Tibial artery (tissue), 4 donors: ENCODE results near the gene MRAS.

Source experiments
- DNase-seq, 2 donors: peaks; one replicate each; pipeline ENCODE4 v3.0.0-alpha.2; 2019
- H3K27ac ChIP-seq, 2 donors: fragments of 200-600 bp; sonication (generic) in 1 of 2; 1 replicate in 1 of 2; 2 replicates in 1 of 2; pipeline ENCODE4 v1.5.1; 2018 to 2019; ENCODE audit warnings: mild to moderate bottlenecking in 1 of 2
- H3K27me3 ChIP-seq, 2 donors: fragments of 200-600 bp; sonication (generic) in 1 of 2; one replicate each; pipeline versions ENCODE4 v1.5.1 to v1.6.0; 2016 to 2019
- H3K36me3 ChIP-seq, 3 donors: fragments of 200-600 bp; sonication (generic) in 2 of 3; one replicate each; pipeline ENCODE4 v1.5.1; 2016 to 2019; ENCODE audit warnings: mild to moderate bottlenecking in 2 of 3
- H3K4me1 ChIP-seq, 4 donors: fragments of 200-600 bp; sonication (generic) in 2 of 4; 1 replicate in 3 of 4; 2 replicates in 1 of 4; pipeline ENCODE4 v1.5.1; 2016 to 2019
- H3K4me3 ChIP-seq, 2 donors: fragments of 200-600 bp; sonication (generic) in 1 of 2; 1 replicate in 1 of 2; 2 replicates in 1 of 2; pipeline ENCODE4 v1.5.1; 2018 to 2019; ENCODE audit warnings: mild to moderate bottlenecking in 2 of 2
- H3K9me3 ChIP-seq, 3 donors: fragments of 200-600 bp; sonication (generic) in 1 of 3; one replicate each; pipeline ENCODE4 v1.5.1; 2016 to 2019
- intact Hi-C: fragments of 100-400 bp; cut with DNase I; formaldehyde crosslinking; loops from one replicate; pipeline ENCODE4 v1.15.0; 2023; ENCODE audit warnings: low total_unique reads
- TF ChIP-seq, protein P1 (sequence below), 2 experiments: fragments of 200-600 bp in 1 of 2; fragments of 450-650 bp in 1 of 2; IDR thresholded peaks; one replicate each; pipeline ENCODE4 v1.5.1; 2017 to 2019; ENCODE audit warnings: antibody characterized with exemption in 2 of 2, mild to moderate bottlenecking in 1 of 2, moderate library complexity in 1 of 2

Gene MRAS

DNA sequence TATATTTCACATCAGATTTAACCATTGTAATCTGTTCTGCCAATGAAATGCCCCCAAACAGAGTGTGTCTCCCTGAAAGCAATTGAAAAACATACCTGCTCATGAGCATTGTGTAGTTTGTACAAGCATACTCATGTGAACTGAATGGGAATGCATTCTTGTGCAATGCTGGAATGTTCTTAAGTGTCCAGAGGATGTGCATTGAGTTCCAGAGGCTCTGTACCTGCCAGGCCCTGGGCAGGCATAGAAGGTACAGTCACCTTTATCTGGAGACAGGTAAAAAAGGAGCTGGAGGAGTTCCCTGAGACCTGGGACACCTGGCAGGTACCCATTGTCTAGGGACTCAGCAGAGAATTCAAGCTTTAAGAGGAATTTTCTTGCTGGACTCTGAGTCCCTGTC, 2.8 kb downstream of the MRAS start:
- H3K4me1 ChIP-seq: peaks cover 0 to 38% (median 26%) of the 10 kb centered on the region in 4 donors
- H3K4me3 ChIP-seq: no peak overlapping the region
- no peaks in the 10 kb centered on the region for H3K9me3 ChIP-seq
- TF ChIP-seq, protein P1, sequence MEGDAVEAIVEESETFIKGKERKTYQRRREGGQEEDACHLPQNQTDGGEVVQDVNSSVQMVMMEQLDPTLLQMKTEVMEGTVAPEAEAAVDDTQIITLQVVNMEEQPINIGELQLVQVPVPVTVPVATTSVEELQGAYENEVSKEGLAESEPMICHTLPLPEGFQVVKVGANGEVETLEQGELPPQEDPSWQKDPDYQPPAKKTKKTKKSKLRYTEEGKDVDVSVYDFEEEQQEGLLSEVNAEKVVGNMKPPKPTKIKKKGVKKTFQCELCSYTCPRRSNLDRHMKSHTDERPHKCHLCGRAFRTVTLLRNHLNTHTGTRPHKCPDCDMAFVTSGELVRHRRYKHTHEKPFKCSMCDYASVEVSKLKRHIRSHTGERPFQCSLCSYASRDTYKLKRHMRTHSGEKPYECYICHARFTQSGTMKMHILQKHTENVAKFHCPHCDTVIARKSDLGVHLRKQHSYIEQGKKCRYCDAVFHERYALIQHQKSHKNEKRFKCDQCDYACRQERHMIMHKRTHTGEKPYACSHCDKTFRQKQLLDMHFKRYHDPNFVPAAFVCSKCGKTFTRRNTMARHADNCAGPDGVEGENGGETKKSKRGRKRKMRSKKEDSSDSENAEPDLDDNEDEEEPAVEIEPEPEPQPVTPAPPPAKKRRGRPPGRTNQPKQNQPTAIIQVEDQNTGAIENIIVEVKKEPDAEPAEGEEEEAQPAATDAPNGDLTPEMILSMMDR (IDR thresholded peaks at IDR 0.05): no peak
- no peaks in the 10 kb centered on the region for H3K27me3 ChIP-seq
- intact Hi-C loops: no loop called here
- no peak for DNase-seq
- H3K36me3 ChIP-seq: no peaks in the 10 kb centered on the region
- peak overlapping the region in 1 of 2 donors; percentile 97 for H3K27ac ChIP-seq

DNA sequence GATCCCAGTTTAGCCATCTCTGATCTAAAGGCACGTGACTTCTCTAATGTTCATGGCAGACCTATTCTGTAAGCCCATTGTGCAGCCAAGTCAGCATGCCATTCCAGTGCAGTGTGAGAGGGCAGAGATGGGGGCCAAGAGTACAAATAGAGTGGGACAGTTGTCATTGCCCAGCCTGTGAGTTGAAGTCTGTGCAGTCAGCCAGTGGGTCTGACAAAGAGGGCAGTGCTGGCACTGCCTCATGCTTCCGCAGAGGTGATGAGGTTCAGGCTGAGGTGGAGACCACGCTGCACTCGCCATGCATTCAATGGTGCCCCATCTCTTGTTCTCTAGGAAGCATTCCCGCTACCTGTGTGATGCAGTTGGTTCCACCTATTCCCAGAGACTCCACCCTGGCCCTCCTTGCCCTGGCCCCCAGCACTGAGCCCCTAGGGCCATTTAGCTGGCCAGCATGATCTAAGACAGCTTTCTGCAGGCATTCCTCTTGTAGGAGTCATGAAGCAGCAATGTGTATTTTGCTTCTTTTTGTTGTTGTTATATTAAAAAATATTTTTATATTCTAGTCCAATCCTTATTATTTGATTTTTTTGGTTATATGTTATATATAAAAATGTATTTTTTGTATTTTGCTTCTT, 3.7 kb downstream of the MRAS start:
- Histone ChIP-seq H3K9me3 (no peaks in the 10 kb centered on the region), H3K27me3 (no peaks in the 10 kb centered on the region), H3K36me3 (no peaks in the 10 kb centered on the region), H3K27ac (peak overlapping the region in 1 of 2 donors; percentile 97), H3K4me3 (no peak overlapping the region), H3K4me1 (peaks cover 0 to 46% (median 31%) of the 10 kb centered on the region in 4 donors)
- intact Hi-C loops: no loop called here
- DNase-seq: no peak
- TF ChIP-seq, protein P1 (IDR thresholded peaks at IDR 0.05): no peak

DNA sequence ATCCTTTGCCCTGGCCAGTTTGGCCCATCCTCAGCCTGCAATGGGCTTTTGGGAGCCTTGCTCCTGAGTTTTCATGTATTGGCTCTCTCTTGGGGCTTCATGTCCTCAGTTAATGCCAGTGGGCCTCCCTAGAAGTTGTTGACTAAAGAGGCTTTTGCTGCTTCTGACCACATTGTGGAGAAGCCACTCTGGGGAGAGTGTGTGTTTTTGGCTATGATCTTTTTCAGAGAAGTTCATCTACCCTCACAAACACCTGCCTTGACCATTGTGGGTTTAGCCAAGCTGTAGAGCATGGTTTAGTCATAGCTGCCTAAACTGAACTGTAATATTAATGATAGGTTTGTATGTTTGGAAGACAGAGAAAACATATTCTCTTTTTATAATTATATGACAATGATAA, 6.0 kb downstream of the MRAS start:
- Histone ChIP-seq H3K4me1 (peaks cover 0 to 46% (median 42%) of the 10 kb centered on the region in 4 donors), H3K9me3 (no peaks in the 10 kb centered on the region), H3K27ac (no peak overlapping the region), H3K4me3 (no peak overlapping the region), H3K27me3 (no peaks in the 10 kb centered on the region), H3K36me3 (no peaks in the 10 kb centered on the region)
- no peak for DNase-seq
- TF ChIP-seq, protein P1 (IDR thresholded peaks at IDR 0.05): no peak
- intact Hi-C loops: no loop called here

DNA sequence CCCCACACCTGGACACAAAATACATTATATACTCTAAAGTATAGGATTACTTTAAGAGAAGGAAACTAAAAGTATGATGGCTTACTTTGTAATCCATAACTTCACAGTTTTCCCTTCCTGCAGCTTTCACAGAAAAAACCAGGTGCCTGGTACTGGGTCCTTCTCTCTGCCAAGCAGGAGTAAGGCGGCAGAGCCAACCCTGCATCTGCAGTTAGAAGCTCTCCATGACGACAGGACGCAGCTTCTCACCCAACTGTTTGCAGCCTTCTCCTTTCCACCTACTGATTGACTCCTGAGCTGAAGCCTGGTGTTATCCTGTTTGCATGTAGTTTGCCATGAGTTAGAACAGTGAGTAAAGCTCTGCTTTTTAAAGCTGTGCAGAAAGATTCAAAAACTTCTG, 6.7 kb downstream of the MRAS start:
- H3K4me3 ChIP-seq: no peak overlapping the region
- H3K27ac ChIP-seq: no peak overlapping the region
- H3K27me3 ChIP-seq: no peaks in the 10 kb centered on the region
- no peak for DNase-seq
- intact Hi-C loops: no loop called here
- H3K36me3 ChIP-seq: no peaks in the 10 kb centered on the region
- TF ChIP-seq, protein P1 (IDR thresholded peaks at IDR 0.05): no peak
- peaks cover 0 to 41% (median 39%) of the 10 kb centered on the region in 4 donors for H3K4me1 ChIP-seq
- H3K9me3 ChIP-seq: no peaks in the 10 kb centered on the region

DNA sequence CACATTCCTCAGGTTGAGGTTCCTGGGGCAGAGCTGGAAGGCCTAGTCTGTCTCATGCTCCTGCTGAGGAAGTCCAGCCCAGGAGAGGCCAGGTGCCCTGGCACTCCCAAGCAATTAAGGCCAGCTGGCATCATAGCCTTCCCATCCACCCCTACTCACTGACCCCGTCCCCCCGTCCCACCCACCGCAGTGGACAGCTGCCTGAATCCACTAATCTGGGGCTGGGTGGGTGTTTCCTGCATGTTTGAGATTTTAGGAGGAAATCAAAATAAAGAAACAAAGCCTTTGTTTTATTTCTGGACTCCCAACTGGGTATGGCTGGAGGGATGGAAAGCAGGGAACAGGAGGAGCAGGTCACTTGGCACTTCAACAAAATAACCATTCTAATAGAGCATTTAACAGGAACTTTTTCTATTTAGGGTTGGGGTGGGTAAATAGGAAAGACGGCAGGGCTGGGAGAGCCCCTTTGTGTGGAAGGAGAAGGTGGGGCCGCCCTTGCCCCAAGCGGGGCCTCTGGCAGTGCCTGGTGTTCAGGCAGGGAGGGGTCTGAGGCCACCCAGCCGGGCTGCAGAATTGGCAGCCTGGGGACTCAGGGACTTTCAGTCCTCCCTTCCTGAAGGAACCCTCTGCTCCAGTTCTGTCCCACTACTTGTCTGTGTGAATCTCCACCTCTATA, 8.5 kb downstream of the MRAS start:
- H3K4me1 ChIP-seq: peaks cover 0 to 44% (median 27%) of the 10 kb centered on the region in 4 donors
- no peaks in the 10 kb centered on the region for H3K36me3 ChIP-seq
- TF ChIP-seq, protein P1 (IDR thresholded peaks at IDR 0.05): no peak
- H3K27ac ChIP-seq: peak overlapping the region; percentile 27 to 31
- H3K4me3 ChIP-seq: no peak overlapping the region
- DNase-seq: peak in 1 of 2 donors; percentile 33
- H3K9me3 ChIP-seq: no peaks in the 10 kb centered on the region
- intact Hi-C loops: no loop called here
- H3K27me3 ChIP-seq: no peaks in the 10 kb centered on the region
